Left cardiac atrium (tissue), 4 donors: ENCODE results near the gene IREB2. TPM values are rescaled to one million over a fixed set of nuclear protein-coding genes. Genes with fewer than 3 reads are reported as not detected.
"Not testable (repeated sequence)": the region's sequence is repeated elsewhere in the genome, so short reads cannot be mapped to it uniquely, and the experiment has no call there.

ENCODE experiments used
- ATAC-seq, 2 donors: fragments of 200-7000 bp; cut with Tn5 transposase; one replicate each; pipeline ENCODE4 v1.9.1; 2020; ENCODE audit warnings: mild to moderate bottlenecking in 2 of 2, moderate library complexity in 2 of 2
- DNase-seq: peaks from one replicate; pipeline ENCODE4 v3.0.0-alpha.2; 2020
- intact Hi-C, 2 donors: fragments of 100-400 bp; cut with DNase I; formaldehyde crosslinking; loops; one replicate each; pipeline versions ENCODE4 v1.14.1 to v1.15.1; 2022 to 2023
- total RNA-seq, 2 donors: library from RNA; stranded (reverse); fragmentation: NEBNext Ultra II Directional; extraction: Animal tissue kit (Norgen Biotek cat#: 25700); gene quantifications; one replicate each; pipeline ENCODE4 v1.2.1, GENCODE V29; 2021
- donor health status: DM: no; HTN: yes; CAD: no.
- donor health status: DM: no; HTN: yes; CAD: no; lungs with severe emphysema.
- donor health status: DM: yes; HTN: yes; CAD: no.
- donor health status: Dilated cardiomyopathy.

Gene IREB2
- total RNA-seq, 2 donors from 2014 or later: 29.5 to 31.0 TPM

DNA sequence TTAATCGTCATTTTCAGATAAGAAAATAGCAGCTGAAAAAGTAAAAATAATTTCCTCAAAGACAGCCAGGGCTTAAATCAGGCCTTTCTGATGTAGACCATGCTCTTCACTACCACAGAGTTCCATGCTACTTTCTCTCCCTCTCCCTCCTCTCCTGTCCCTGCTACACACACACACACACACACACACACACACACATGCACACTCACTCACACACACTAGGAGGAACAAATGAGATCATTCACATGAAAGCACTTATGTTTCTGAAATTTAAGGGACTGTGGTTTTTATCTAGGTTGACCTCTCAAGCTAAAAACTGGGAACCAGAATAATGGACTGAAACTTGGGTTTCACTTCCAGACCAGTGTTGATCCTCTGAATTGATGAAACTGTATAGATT, 98.1 kb downstream of the IREB2 start:
- no peak for ATAC-seq
- intact Hi-C loops: no loop called here

DNA sequence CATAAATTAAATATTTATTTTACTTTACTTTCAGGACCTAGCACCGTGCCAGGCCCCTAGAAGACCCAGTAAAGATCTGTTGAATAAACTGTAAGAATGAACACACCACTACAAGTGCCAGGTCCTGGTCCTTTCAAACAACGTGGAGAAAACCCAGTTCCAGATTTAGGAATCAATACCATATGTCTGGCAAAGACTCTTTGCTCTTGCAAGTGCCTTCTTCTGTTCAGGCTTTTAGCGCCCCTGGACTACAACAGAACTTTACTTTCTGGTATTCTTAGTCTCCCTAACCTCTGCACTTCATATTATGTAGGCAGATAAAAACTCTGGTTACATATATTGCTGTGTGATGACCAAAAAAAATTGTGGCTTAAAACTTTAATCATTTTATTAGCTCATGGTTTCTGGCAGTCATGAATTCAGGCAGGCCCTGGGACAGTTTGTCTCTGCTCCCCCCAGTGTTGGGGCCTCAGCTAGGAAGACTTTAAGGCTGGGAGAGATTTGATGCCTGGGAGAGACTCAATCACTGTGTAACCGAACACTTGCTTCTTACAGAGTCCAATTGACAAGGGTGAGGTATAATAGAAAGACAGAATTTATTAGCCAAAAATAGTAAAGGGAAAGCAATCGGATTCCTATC, 99.4 kb downstream of the IREB2 start:
- no peak for ATAC-seq
- intact Hi-C loops: no loop called here
- DNase-seq: no peak

More for the DNA sequence above, 98.1 kb downstream of the IREB2 start:
- DNase-seq: no peak

DNA sequence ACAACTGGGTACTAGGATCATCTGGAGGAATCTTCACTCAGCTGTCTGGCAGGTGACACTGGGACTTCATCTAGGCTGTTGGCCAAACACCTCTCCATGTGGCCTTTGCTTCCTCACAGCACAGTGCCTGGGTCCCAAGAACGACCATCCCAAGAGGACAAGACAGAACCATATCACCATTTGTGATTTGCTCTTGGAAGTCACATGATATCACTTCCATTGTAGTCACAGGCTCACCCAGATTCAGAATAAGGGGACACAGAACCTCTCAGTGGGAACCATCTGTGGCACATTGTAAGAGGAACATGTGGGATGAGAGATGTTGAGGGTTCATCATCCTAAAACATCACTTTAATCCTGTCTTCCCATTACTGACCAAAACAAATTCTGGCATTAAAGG, 100.3 kb downstream of the IREB2 start:
- intact Hi-C loops: no loop called here
- ATAC-seq (no peak), DNase-seq (no peak)

DNA sequence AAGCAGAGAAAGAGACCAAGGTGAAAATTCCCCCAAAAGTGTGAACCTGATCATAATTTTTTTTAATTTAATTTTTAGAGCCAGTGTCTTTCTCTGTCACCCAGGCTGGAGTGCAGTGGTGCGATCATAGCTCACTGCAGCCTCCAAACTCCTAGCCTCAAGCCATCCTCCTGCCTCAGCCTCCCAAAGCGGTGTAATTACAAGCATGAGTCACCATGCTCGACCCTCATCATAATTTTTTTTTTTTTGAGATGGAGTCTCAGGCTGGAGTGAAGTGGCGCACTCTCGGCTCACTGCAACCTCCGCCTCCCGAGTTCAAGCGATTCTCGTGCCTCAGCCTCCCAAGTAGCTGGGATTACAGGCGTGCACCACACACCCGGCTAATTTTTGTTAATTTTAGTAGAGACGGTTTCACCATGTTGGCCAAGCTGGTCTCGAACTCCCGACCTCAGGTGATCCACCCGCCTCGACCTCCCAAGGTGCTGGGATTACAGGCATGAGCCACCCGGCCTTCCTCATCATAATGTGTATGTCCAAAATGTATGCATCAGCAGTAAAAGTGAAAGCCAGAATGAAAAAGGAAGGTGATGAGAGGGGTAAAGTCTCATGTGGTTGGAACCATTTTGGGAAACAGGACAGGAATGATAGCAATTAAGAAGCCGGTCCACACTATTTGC, 101.6 kb downstream of the IREB2 start:
- ATAC-seq, intact Hi-C loops: not testable (repeated sequence)

DNA sequence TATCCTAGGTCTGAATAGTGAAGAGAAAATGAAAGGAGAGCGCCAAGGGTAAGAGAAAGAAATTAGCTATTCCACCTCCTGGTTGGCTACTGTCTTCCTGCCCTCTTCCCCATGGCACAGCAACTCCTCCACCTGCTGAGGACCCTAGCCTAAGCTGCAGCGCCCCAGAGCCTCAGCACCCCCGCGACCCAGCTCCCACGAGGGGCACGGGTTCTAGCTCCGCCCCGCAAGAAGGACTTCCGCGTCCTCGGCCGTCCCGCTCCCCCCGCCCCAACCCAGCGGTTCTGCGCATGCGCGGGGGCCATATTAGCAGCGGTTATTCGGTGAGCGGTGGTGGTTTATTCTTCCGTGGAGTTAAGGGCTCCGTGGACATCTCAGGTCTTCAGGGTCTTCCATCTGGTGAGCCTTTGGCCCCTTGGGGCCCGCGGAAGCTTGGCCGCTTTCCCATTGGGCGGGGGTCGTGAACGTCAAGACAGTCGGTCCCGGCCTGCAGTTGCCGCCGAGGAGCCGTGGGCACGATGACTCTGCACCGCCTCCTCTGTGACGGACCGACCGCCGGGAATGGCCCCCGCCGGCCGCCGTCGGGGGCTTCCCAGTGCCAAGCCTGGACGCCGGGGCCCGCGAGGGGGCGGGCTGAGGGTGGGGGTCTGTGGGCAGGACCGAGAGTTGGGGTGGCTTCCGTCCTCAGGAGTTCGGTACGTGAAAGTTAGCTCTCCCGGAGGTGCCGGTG, 102.3 kb downstream of the IREB2 start, which contains the start of gene PSMA4:
Gene PSMA4 (plus strand): TSS at position 304 of the 730 bp plus-strand sequence. CDS start 1,484 bp downstream, outside the sequence.
- ATAC-seq (peak; percentile 94 to 96), DNase-seq (peak; percentile 94)
- intact Hi-C loops: no loop called here

More for the DNA sequence above, 101.6 kb downstream of the IREB2 start:
- DNase-seq: not testable (repeated sequence)

DNA sequence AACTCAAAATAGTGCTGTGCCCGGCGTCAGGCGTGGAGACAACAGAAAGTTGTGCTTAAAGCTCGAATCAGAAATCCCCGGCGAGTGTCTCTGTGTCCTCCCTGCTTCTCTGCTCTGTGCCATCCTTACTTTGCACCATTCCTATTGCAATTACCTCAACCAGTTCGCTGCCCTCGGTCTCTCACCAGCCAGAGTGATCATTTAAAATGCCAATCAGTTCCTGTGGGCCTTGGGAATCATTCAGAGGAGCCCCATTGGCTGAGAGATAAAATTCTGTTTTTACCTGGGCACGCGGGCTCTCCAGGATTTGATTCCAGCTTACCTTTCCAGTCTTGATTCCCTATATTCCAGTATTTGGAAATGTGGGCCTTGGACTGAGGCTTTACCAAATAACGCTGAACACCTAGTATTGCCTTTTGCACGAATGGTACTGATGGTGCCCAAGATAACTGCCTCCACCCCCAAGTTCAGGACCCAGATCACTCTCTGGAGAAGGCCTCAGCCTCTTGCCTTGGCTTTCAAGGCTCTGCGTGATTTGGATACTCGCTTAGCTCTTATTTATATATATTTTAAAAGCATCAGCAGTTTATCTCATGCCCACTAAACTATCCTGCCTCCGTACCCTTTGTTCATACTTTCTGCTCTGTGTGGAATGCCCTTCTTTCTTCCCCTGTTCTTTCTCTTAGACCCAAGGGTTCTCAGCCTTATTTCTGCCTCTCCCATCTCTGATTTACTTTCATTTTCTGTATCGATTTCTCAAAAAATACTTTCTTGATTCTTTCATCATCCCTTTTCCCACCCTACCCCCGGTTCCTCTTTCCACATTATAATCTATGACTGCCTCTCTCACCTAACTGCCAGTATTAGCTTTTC, 103.1 kb downstream of the IREB2 start:
- DNase-seq (no peak), ATAC-seq (no peak)
- intact Hi-C loops: no loop called here

DNA sequence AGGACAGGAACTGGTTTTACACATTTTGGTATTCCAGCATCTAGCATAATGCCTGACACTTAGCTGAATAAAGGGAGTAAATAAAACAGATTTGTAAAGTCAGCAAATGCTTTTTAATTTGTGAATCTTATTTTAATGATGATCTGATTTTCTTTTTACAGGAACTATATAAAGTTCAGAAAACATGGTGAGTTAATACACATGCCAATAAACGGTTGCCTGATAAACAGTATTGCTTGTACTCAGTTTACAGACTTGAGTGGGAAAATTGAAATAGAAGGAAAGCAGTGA, 103.7 kb downstream of the IREB2 start:
- ATAC-seq (no peak), DNase-seq (no peak)
- intact Hi-C loops: no loop called here

DNA sequence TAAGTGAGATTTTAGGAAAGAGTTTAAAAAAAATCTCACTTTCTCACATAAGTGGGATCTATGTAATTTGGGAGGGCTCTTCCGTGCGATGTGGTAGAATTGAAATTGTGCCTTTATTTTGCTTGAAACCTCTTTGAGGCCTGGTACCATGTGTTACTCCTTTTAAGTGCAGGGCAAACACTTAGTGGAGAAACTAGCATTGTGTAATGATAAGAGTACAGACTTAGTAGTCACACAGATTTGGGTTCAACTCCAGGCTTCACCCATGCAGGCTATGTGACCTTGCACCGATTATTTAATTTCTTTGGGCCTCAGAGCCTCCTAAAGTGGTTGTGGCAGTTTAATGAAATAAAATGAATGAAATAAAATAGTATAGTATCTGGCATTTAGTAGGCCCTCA, 104.6 kb downstream of the IREB2 start:
- intact Hi-C loops: no loop called here
- DNase-seq: no peak
- ATAC-seq: no peak

DNA sequence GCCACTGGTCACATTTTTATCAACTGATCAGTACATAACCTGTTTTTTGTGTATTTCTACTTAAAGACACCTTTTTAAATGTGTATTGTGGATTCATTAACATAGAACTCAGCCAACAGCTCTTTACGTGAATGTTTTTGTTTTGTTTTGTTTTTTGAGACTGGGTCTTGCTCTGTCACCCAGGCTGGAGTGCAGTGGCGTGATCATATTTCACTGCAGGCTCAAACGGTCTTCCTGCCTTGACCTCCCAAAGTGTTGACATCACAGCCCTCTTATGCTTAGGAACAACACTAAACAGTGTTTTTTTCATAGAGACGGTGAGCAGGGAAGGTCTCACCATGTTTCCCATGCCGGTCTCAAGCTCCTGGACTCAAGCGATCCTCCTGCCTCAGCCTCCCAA, 112.2 kb downstream of the IREB2 start:
- intact Hi-C loops: no loop called here
- ATAC-seq (no peak), DNase-seq (no peak)

DNA sequence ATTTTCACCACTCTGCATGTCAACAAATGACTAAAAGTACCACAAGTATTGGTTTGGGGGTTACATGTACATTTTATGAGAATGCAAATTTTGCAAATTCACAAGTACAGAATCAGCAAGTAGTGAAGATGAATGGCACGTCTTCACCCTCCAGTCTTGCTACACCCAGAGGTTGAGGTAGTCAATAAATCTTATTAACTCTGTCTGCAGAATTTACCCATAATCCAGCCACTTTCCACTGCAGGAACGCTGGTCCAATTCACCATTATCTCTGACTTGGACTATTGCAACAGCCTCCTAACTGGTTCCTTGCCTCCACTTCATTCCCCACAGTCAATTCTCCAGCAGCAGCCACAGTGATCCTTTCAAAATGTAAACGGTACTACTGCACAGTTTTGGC, 112.8 kb downstream of the IREB2 start:
- no peak for ATAC-seq
- intact Hi-C loops: no loop called here

More for the DNA sequence above, 112.8 kb downstream of the IREB2 start:
- no peak for DNase-seq

Other genes with a start within 250 kb of the IREB2 start
- under 1 TPM; 0.29 to 0.32 TPM for gene ACSBG1, start 203.7 kb upstream of the IREB2 start, total RNA-seq
- 100 to 1,000 TPM; 116 to 171 TPM for gene DNAJA4, start 173.7 kb upstream of the IREB2 start, total RNA-seq
- 10 to 100 TPM; 27.1 to 35.5 TPM for gene SKIC8, start 138.6 kb upstream of the IREB2 start, total RNA-seq
- gene CRABP1, start 97.9 kb upstream of the IREB2 start, total RNA-seq: not detected
- gene HYKK, start 69.4 kb downstream of the IREB2 start, total RNA-seq: 1 to 10 TPM; 5.5 to 7.1 TPM
- 100 to 1,000 TPM in 1 of 2 donors, 10 to 100 TPM in 1; 97.4 to 104 TPM for gene PSMA4, start 102.2 kb downstream of the IREB2 start, total RNA-seq
- gene CHRNA5, start 127.3 kb downstream of the IREB2 start, total RNA-seq: 1 to 10 TPM; 1.4 to 2.6 TPM
- 1 to 10 TPM in 1 of 2 donors, under 1 TPM in 1; 0.06 to 2.3 TPM for gene CHRNA3, start 182.8 kb downstream of the IREB2 start, total RNA-seq
- gene CHRNB4, start 203.0 kb downstream of the IREB2 start, total RNA-seq: under 1 TPM in 1 of 2 donors, not detected in 1; 0.13 TPM